CD4-positive, alpha-beta T cell treated with Interleukin-10 for 1 hour (primary cell): ENCODE results near the gene JAZF1.

Experiments used
- DNase-seq: peaks from one replicate; pipeline ENCODE4 v3.0.0-alpha.2; 2020

Gene JAZF1

DNA sequence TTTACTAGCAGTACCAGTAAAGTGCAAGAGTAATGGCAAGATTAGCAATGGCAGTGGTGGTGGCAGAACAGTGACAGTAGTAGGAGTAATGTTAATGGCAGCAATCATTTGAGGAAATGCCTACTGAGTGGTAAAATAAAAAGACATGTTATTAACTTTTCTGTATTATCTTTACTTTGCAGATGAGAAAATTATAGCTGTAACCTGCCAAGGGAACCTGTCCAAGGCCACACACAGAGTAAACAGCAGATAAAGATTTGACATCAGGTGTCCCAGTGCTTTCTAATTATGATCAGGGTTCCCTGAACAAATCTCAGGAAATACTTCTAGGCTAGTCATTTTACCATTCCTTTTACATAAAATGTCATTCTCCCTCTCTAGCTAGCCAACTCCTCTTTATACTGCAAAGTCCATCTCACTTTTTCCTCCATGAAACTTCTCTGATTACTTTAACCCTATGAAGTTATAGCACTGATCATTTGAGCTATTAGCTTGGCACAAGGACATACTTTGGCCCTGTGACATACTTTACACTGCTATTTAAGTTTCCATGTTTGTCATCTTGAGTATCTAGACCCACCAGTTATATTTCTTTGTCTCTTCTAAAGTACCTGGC is 221.6 kb downstream of the JAZF1 start:
- no peak for DNase-seq

DNA sequence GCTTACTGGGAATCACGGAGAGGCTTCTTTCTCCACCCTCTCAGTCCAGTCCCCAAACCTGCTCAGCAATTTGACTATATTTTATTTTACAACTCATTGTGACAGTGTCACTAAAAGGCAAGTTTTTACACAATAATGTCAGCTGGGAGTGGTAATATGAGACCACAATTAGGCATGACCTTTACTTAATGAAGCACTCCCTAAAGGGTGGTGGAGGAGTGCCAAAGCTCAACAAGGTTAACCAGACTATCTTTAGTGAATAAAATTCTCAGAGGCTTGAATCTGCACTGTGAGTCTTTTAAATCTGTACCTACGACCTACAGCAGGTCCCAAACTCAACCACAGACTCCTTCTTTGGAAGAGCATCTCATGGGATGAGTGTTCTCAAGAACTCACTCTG is 225.0 kb downstream of the JAZF1 start:
- no peak for DNase-seq

DNA sequence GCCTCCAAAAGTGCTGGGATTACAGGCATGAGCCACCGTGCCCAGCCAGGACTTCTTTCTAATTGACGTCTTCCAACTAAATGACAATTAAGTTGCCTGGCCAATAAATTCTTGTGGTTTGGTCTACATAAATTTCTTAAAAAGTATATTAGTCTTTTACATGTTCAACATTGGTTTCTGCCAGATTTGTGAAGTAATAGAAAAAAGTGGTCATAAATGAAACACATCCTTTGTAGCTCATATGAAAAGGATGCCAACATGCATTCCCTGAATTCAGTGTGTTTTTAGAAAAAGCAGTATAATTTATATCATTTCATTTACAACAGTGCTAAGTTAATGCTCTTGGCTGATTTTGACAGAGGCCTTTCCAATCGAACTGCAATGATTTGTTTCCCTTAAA is 225.6 kb downstream of the JAZF1 start:
- no peak for DNase-seq

DNA sequence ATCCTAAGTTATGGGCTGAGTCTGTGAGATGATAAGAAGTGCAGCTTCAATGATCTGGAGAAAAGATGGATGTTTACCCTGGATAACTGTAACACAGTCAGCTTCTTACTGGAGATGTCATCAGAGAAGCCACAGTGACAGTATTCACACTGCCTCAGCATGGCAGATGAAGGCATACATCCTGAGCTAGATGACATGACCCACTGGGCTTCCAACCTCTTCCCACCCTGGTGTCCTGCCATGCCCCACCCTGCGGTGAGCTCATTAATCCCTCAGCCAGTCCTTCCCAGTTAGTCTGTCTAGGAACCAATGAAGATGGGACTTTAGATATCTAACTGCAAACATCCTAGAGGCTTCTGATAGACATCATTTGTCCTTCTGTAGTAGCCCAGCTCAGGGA is 226.8 kb downstream of the JAZF1 start:
- DNase-seq = no peak

DNA sequence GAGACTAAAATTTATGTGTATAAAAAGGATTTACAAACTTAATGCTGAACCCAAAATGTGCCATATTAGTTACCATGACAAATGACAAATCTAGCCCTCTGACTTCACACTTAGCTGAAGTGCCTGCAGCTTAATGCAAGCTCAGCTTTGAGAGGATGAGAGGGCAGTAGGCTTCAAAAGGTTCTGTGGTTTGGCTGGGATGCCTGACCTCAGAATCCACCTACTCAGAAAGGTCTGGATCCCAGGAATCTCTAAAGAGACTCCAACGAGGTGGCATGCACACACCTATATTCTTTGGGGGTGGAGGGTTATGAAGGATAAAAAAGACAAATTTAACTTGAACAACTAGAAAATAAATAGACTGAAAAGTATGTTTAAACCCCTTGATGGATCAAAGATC is 227.2 kb downstream of the JAZF1 start:
- DNase-seq = no peak

DNA sequence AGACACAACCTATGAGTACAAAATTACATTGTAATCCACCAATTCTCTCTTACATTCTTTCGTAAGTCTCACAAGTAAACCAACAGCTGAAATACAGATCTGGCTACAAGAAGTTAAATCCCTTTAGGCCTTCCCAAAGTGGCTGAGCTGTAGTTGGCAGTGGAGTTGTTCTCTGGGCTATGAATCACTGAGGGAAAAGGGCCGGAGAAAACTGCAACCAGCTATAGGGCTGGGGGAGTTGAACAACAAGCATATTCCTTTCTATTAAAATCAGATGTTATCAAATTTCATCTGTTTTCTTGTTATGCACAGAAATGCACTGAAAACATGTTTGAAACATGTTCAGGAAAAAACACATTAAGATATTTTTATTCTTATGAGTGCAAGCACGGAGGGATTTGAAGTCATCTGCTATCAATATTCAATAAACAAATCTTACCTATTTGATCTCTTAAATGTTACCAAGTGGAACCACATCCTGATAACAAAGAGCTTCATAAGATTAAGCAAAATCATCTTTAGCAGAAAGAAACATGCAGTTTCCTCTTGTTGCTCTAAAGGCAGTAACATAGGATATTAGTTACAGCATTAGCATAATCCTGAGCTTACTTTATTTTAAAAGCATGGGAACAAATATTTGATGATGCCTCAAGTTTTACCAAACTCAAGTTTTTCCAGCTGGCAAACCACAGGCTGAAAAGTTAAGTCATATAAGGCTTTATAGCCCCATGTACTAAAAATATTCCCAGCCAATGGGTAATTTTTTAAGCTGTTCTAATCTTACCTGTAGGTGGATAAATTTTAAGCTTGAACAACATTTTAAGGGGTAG is 227.9 kb downstream of the JAZF1 start:
- no peak for DNase-seq

DNA sequence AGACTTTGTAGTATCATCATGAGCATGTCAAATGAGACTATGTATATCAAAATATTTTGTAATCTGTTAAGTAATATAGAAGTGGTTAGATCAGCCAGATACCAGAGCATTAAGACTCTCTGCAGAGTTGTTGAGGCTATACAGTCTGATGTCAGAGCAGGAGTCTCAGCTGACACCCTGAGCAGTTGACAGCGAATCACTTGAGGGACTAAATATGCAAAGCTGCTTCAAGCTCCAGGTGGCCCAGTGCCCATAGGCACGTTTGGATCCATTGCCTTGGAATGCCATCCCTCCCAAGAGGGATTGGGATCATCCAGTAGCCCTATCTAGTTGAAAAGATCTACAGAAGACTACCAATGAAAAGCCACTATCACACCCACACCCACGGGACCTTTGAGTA is 230.5 kb downstream of the JAZF1 start:
- no peak for DNase-seq

DNA sequence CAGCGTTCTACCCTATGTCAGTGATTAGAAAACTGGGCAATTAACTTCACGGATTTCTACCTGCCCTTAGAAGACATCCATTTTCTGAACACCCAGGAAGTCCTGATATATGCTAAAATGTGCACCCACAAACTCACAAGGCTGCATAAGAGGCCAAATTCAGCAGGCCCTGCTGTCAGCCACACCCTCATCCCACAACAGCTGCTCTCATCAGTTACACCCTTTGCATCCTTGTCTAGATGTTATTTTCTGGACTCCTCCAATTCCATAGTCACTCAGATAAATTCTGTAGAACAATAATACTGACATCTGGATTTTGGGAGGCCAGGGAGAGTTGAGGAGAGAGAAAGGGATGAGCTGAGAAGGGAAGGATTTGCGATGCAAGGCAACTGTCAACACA is 231.7 kb downstream of the JAZF1 start:
- DNase-seq = no peak

DNA sequence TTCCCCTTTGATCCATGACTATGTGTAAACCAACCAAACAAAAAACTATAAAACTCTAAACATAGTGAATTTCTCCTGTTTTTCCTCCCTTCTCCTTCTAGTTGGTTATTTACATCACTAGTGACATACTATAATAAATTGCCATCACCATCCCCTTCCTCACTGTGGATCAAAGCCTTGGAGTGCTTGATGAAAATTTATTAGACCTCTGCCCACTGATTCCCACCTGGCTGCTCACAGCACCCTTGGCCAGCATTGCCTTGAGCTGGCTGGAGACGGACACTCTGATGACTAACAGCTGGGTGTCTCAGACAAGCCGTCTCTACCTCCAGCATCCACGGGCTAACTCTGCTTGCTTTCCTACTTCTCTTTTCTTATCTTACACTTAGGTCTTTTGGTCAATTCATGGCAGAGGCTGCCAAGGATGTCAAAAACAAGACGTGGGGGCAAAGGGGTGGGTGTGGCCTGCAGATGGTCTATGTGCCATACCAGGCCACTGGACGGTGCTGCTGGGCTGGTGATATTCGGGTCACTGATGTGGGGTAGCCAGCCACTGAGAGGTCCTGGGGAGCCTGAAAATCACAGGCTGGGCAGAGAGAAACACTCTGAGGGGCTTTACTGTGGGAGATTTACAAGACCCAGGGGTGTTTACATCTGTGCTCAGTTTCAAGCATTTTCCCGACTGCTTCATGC is 232.9 kb downstream of the JAZF1 start:
- DNase-seq = no peak

DNA sequence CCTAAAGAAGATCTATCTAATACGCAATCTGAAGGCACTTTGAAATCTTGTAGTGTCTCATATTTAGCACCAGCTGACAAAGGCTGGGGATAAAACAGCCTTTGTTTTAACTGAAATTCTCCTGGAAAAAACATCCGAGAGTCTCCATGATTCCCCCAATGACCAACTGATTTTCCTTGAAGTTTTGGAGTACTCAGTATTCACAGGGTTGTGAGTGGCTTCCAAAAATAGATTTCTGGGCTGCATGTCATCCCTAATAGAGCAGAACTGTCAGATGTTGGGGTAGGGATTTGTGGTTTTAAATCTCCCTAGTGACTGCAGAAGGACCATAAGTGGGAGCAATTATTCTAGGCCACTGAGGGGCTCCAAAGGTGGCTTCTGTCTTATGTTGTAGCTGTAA is 234.2 kb downstream of the JAZF1 start:
- DNase-seq = no peak

DNA sequence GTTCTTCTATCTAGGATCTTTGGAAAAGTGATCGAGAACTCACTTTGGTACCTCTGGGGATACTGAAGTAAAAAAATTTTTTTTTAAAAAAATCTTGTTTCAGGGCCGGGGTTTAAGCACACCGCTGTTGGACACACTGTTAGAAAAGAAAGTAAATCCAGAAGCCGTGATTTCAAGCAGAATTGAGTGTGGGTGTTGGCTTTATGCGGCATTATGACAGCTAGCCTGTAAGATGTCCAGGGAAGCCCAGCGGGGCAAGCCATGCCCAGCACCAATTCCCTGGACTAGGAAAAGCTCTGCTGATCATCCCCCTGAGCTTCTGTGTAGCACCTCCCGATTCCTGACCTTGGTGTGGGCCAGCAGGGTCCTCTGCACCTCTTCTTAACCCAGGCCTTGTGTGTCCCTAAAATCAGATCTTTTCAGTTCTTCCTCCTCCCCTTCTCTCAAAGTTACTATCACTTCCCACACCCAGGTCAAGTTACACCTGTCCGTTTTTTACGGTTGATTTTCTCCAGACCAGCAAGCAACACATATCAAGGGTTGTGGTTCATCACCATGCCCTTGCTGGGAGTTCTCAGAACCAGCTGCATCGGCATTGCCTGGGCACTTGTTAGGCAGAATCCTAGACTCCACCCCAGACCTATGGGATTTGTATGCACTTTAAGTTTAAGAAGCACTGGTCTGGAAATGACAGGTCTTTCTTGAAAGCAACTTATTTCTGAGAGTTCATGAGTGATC is 235.4 kb downstream of the JAZF1 start:
- no peak for DNase-seq

DNA sequence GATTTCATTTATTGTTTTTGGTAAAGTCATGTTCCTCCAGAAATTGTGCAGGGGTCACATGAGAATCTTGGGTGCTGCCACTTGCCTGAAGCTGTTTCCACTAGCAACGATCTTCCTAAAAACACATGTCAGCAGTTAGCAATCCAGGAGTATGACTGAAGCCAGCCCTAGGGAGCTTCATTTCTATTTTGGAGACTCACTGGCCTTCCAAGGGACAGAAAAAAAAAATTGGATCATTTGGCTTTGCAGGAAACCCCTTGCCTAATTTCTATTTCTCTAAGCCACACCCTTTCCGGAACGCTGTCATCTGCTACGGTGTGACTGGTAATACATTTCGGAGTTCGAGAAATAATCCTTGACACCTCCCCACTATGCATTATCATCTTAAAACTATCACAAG is 236.0 kb downstream of the JAZF1 start:
- DNase-seq = no peak

DNA sequence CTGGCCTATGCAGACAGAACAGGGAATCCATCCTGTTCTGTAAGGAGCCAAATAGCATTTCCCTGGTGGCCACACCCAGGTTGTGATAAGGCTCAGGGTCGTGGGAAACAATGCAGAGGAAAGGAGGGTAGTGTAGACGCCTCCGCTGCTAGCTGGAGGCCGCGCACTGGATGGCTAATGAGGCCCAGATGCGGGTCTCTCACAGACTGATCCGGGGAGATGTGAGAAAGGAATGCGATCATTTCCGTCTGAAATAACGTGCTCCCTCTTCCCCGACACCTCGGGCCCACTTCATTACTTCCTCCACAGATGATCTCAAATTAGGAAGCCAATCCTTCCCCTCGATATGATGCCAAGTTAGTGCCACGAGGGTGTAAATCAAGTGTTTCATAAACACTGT is 237.4 kb downstream of the JAZF1 start:
- DNase-seq = no peak

DNA sequence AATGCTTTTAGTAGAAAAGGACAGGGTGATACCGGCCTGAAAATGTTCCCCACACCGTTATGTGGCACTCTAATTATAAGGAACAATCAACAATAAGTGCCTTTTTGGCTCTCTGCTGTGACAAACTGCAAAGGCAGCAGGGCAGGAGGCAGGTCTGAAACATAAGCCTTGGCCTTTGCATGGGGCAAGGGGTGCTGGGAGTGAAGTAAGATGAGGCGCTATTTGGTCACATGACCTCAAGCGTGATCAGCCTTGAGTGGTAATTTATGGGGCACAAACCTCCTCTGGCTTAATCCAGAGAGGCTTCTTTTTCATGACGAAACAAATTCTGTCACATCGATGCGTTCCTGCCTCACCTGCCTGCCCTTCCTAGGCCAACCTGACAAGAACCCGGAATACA is 237.9 kb downstream of the JAZF1 start:
- DNase-seq = no peak

DNA sequence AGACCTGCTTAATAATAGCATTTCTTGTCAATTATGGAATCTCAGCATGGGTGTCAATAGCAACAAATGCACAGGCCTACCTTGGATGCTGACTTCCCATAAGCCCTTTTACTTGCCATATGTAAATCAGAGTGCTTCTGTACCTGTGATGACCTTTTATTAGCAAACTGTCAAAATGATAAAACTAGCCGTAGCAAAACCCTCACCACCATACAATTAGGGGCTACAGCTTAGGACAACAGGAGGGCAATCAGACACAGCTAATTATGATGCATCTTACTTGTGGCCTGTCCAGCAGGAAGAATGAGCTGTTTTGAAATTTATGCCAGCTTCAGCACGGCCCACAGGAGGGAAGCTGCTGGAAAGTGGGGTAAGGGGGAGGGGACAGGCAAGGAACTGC is 239.1 kb downstream of the JAZF1 start:
- no peak for DNase-seq

DNA sequence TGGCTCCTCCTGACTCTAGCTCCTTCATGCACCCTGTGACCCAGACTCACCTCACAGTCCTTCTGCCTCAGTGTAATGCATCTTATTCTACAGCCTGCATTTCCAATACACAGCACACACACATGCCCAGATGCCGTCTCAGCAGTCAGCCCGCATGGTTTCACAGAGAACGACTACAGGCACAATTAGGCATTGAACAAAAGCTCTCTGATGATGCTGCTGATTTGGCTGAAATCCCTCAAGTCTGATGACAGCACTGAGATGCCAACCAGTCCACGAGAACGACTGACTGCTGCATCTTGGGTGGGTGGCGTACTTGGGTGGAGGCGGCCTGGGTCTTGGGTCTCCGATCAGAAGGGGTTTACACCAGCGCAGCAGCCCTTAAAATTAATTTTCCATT is 240.3 kb downstream of the JAZF1 start:
- DNase-seq = no peak

DNA sequence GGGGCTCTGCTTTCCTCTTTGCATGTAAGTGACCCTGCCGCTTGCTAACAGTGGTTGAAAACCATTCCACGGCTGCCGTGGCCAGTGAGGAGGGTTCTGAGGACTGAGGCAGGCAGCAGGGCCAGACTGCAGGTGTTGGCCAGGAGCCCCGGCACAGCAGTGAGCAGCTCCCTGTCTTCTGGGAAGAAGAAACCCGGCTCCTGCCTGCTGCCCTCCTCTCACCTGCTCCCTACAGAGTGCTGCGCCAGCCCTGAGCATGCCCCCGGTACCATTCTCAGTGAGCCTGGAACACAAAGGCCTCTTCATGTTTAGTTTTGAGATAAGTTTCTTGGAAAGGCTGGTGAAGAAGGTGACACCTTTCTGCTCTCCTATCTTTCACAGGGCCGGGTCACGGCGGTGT is 240.7 kb downstream of the JAZF1 start:
- no peak for DNase-seq

DNA sequence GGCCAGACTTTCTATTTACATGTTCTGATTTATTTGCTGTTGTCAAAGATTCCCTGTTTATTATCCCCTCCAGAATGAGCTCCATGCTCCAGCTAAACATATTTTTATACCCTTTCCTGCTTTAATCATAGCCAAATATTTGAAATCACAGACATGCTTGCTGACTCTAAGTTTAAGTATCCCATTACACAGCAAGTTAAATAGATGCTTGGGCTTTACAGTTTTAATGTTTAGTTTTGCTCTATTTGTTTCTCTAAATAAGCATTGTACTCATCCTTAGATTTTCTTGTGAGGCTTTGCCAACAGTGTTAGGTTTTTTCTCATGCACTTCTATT is 243.9 kb downstream of the JAZF1 start:
- DNase-seq = no peak

DNA sequence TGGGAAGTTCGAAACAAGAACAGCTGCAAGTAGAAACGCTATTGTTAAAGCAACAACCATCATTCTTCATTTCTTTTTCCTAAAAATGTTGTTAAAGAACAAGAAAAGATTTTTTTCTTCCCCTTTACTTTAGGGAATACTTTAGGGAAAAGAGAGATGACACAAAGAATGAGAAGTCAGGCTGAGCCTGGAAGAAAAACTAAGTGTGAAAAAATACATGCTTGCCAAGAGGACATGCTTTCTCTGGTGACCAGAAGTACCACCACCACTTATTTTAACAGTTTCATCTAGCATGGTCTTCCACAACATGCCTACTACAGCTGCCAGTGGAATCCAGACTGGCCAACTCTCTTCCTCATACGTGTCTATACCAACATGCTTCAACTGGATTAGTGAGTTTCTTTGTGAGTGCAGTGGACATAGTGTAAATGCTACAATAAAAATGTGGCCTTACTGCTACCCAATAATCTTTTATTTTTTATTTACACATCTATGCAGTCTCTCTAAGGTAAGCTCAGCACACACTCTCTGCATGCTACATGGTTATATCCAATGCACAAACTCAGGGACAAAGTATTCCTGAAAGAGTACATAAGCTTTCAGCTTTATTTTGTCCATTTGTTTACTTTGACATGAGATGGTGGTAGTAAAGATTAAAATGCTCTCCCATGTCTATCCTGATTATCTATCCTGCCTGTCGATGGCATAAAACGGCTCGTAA is 244.4 kb downstream of the JAZF1 start:
- no peak for DNase-seq

DNA sequence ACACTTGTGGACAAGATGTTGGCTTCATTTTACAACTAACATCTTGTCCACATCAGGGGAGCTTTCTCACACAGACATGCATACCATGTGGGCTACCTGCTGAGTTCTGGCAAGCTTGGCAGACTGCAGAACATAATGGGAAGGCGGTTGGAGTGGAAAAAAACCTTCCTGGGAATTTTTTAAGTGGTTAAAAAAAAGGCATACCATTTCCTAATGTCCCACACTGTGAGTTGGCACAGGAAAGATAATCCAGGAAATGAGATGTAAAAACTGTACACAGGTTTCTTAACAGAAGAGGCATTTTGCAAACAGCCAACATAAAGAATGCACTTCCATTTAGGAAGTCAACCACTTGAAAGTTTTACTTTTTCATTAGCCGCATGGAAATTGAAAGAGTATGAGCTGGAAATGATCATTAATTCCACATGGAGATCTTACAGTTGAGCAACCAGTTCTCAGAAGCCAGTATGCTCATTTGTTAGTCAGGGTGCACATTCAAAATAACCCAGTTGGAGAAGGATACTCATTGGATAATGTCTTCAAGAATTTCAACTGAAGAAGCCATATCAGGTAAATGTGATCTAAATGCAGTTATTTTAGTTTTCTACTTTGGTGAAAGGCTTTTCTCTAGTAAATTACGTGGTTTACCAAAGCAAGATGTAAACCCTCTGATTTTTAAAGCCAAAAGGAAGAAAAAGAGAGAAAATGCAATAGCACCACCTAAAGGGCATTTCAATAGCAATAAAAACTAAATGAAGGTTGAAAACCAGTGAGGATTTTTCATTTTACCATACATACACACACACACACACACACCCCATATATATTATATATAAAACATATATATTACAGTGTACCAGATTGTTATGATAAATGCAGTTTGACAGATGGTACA is 246.7 kb downstream of the JAZF1 start:
- DNase-seq = no peak

DNA sequence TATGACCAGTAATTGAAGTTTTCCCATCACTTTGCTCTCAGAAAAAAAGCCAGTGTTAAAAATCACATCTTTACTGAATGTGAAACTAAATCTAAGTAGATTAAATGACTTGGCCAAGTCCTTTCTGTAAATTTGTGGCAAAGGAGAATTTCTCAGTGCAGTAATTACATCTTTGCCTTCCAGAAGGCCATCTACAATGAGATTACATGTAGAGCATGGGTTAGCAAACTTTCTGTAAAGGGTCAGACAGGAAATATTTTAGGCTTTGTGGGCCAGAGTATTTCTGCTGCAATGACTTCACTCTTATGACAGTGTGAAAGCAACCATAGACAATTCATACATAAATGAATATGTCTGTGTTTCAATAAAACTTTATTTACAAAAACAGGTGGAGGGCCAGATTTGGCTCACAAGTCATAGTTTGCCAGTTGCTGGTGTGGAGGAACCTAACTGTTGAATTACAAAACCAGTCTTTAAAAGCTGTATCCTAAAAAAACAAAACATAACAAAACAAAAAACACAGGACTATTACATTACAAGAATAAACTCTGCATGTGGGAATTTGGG is 249.6 kb downstream of the JAZF1 start:
- DNase-seq = no peak

DNA sequence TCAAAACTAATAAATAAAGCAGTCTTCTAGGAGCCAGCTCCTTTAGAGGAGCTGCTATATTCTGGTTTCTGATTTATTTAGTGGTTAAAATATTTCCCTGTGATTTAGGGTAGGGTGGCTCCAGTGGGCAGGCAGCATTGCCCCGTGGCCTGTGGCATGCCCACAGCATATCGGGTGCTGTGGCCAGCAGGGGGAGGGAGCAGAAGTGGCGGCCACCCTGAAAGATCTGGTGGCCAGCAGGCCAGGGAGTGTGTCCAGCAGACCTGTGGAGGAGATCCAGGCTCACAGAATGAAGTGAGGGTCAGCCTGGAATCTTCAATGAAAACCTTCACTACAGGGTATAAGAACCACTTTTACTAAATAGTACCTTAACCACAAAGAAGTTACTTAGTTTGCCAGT is 251.5 kb downstream of the JAZF1 start:
- no peak for DNase-seq
